HL-60 (cell line): ENCODE data around the gene LITAFD.
A peak's percentile ranks its signal among the peaks of the same experiment; 100 is the strongest.

ENCODE experiments used
- DNase-seq, 2 experiments: peaks; one replicate each; pipeline ENCODE4 v3.0.0-alpha.2; 2010 to 2020; ENCODE audit warnings: low read depth in 1 of 2, low spot score in 1 of 2
- H3K27ac ChIP-seq: fragments of 250-450 bp; sonication (Bioruptor Pico); replicated peaks from 2 replicates; pipeline ENCODE4 v1.5.1; 2020; ENCODE audit warnings: mild to moderate bottlenecking, moderate library complexity
- H3K27me3 ChIP-seq: fragments of 250-450 bp; sonication (Bioruptor Pico); 2 replicates; pipeline ENCODE4 v1.5.1; 2021; ENCODE audit warnings: mild to moderate bottlenecking, moderate library complexity; ENCODE audit not compliant: insufficient read depth, poor library complexity, severe bottlenecking
- H3K4me3 ChIP-seq: replicated peaks from 2 replicates; pipeline ENCODE4 v1.5.1; 2011; ENCODE audit warnings: mild to moderate bottlenecking, control low read depth, low read length; ENCODE audit not compliant: insufficient read depth
- CTCF ChIP-seq: IDR thresholded peaks from one replicate; pipeline ENCODE4 v1.5.1; 2011; ENCODE audit warnings: low read length, control low read depth, inconsistent platforms; ENCODE audit not compliant: insufficient read depth
- GABPA ChIP-seq: IDR thresholded peaks from 2 replicates; pipeline ENCODE4 v1.6.1; 2012; ENCODE audit warnings: low read depth
- POLR2AphosphoS5 ChIP-seq: IDR thresholded peaks from 2 replicates; pipeline ENCODE4 v1.6.1; 2012; ENCODE audit warnings: low read depth
- REST ChIP-seq: IDR thresholded peaks from 2 replicates; pipeline ENCODE4 v1.6.1; 2012; ENCODE audit warnings: low read depth; ENCODE audit not compliant: insufficient replicate concordance
- SPI1 ChIP-seq: IDR thresholded peaks from 2 replicates; pipeline ENCODE4 v1.6.1; 2012; ENCODE audit warnings: low read depth, mild to moderate bottlenecking, borderline replicate concordance

The LITAFD gene

GRCh38 chr16:8904018-8904430 lies 21.9 kb downstream of the LITAFD start:
- no peak overlapping the region for H3K4me3 ChIP-seq
- DNase-seq, result no peak
- TF ChIP-seq GABPA (no peak), SPI1 (no peak), CTCF (no peak), REST (no peak), POLR2AphosphoS5 (no peak)
- no peak overlapping the region for H3K27ac ChIP-seq
- no peaks in the 10 kb centered on the region for H3K27me3 ChIP-seq

GRCh38 chr16:8905168-8905762 lies 23.1 kb downstream of the LITAFD start:
- no peaks in the 10 kb centered on the region for H3K27me3 ChIP-seq
- DNase-seq, result peak in 1 of 2 experiments; percentile 41
- no peak overlapping the region for H3K27ac ChIP-seq
- TF ChIP-seq CTCF, result peak; percentile 56
- TF ChIP-seq REST, result no peak
- TF ChIP-seq SPI1, result no peak
- TF ChIP-seq POLR2AphosphoS5, result 0 out of 2 replicates have a peak, but pooled peaks have one; percentile 19
- TF ChIP-seq GABPA, result no peak
- no peak overlapping the region for H3K4me3 ChIP-seq

- no peaks in the 10 kb centered on the region for H3K27me3 ChIP-seq
- H3K27ac ChIP-seq, result no peak overlapping the region
- DNase-seq, result no peak
- no peak overlapping the region for H3K4me3 ChIP-seq
- TF ChIP-seq CTCF (no peak), GABPA (no peak), SPI1 (no peak), POLR2AphosphoS5 (no peak)
Observed at GRCh38 chr16:8905795-8906591, 23.8 kb downstream of the LITAFD start.
